OCI-LY1 (cell line): Measurements from ENCODE around the gene APBB1IP.

Source experiments
- EZH2 ChIP-seq: fragments of 200-600 bp; sonication (generic), shearing (Covaris generic); IDR thresholded peaks from 2 replicates; pipeline ENCODE4 v1.8.0; 2017; ENCODE audit warnings: borderline replicate concordance, mixed run types, mild to moderate bottlenecking, antibody characterized with exemption, low read length, moderate library complexity, mixed read lengths
- TF ChIP-seq, protein P1 (sequence below): fragments of 200-600 bp; sonication (generic), shearing (Covaris generic); IDR thresholded peaks from 2 replicates; pipeline ENCODE4 v1.5.1; 2017; ENCODE audit warnings: mild to moderate bottlenecking, antibody characterized with exemption, low read length, moderate library complexity, mixed read lengths

DNA sequence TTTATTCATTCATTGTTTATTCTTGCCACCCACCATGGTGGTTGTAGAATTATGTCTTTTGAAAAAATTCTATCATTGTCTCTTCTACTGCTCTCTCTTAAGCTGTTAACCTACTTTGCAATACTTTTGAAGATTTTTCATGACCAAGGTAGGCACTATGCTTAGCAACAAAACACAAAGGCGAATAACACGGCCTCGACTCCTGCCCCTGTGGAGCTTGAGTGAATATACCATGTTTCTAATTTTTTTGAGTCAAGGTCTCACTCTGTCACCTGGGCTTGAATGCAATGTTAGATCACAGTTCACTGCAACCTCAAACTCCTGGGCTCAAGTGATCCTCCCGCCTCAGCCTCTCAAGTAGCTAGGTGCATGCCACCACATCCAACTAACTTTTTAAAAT lies 39.4 kb downstream of the APBB1IP start:
- TF ChIP-seq, protein P1, sequence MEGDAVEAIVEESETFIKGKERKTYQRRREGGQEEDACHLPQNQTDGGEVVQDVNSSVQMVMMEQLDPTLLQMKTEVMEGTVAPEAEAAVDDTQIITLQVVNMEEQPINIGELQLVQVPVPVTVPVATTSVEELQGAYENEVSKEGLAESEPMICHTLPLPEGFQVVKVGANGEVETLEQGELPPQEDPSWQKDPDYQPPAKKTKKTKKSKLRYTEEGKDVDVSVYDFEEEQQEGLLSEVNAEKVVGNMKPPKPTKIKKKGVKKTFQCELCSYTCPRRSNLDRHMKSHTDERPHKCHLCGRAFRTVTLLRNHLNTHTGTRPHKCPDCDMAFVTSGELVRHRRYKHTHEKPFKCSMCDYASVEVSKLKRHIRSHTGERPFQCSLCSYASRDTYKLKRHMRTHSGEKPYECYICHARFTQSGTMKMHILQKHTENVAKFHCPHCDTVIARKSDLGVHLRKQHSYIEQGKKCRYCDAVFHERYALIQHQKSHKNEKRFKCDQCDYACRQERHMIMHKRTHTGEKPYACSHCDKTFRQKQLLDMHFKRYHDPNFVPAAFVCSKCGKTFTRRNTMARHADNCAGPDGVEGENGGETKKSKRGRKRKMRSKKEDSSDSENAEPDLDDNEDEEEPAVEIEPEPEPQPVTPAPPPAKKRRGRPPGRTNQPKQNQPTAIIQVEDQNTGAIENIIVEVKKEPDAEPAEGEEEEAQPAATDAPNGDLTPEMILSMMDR = no peak
- no peak for TF ChIP-seq EZH2
